Neural progenitor cell (in vitro differentiated cells): ENCODE data around the gene SMOC2.

Experiments used
- EZH2 ChIP-seq: fragments of 200-600 bp; sonication (generic); IDR thresholded peaks from 2 replicates; pipeline ENCODE4 v1.6.1; 2017; ENCODE audit warnings: antibody characterized with exemption, mild to moderate bottlenecking, moderate library complexity
- EZH2phosphoT487 ChIP-seq: fragments of 200-600 bp; sonication (generic); IDR thresholded peaks from 2 replicates; pipeline ENCODE4 v1.6.1; 2017; ENCODE audit warnings: antibody characterized with exemption
- TF ChIP-seq, protein P1 (sequence below): fragments of 200-600 bp; sonication (generic); IDR thresholded peaks from 2 replicates; pipeline ENCODE4 v1.5.1; 2017; ENCODE audit warnings: antibody characterized with exemption, mild to moderate bottlenecking

DNA sequence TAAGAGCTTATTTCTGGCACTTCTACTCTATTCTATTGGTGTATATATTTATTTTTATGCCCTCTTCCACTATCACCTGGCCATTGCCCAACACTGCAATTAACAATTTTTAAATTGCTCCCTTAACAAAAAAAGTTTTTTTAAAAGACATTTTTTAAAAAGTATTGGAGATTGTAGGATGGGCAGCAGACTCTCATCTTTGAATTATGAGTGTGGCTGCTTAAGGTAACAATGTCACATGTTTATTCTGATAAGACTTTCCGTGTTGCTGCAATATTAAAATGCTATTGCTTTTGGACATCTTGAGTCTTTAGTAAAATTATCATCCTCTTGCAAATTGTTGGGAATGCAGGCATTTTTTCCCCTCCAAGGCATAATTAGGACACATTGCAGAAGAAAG is 31.4 kb downstream of the SMOC2 start:
- TF ChIP-seq, protein P1, sequence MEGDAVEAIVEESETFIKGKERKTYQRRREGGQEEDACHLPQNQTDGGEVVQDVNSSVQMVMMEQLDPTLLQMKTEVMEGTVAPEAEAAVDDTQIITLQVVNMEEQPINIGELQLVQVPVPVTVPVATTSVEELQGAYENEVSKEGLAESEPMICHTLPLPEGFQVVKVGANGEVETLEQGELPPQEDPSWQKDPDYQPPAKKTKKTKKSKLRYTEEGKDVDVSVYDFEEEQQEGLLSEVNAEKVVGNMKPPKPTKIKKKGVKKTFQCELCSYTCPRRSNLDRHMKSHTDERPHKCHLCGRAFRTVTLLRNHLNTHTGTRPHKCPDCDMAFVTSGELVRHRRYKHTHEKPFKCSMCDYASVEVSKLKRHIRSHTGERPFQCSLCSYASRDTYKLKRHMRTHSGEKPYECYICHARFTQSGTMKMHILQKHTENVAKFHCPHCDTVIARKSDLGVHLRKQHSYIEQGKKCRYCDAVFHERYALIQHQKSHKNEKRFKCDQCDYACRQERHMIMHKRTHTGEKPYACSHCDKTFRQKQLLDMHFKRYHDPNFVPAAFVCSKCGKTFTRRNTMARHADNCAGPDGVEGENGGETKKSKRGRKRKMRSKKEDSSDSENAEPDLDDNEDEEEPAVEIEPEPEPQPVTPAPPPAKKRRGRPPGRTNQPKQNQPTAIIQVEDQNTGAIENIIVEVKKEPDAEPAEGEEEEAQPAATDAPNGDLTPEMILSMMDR: no peak
- TF ChIP-seq EZH2phosphoT487 (no peak), EZH2 (no peak)
